AG09319 (cell line): ENCODE measurements around the gene SPRYD3.

Experiments used
- DNase-seq: peaks from one replicate; pipeline ENCODE4 v3.0.0-alpha.2; 2010; ENCODE audit warnings: low read depth; ENCODE audit errors: extremely low read depth
- CTCF ChIP-seq: IDR thresholded peaks from 2 replicates; pipeline ENCODE4 v1.5.1; 2011; ENCODE audit warnings: low read depth, mild to moderate bottlenecking, inconsistent platforms, low read length, moderate library complexity

The SPRYD3 gene

DNA sequence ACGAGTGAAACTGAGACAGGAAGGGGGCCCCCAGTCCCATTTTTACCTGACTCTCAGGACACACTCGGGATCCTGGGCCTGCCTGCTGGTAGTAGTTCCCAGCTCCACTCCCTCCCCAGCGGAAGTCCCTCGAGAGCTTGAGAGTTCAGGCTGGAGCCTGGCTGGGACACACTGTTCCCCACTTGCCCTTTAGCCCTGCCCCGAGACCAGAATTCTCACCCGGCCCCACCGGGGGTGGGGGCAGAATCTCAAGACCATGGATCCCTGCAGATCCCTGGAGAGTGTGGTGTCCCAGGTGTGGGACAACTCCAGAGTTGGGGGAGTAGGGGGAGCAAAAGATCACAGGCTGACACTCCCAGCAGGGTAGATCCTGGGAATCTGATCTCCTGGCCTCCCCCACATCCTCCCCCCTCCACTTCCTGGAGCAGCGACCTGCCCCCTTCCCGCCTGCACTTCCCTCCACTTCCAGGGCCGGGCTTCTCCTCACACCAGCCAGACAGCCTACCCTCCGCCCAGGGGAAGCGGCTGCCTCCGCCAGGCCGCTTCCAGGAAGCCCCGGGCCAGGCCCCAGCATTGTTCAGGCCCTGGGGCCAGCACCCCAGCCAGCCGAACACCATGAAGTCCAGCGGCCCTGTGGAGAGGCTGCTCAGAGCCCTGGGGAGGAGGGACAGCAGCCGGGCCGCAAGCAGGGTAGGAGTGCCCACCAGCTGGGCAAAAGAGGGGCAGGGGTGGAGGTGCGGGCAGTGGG is 29.4 kb downstream of the SPRYD3 start, which contains the start of gene TNS2:
Gene TNS2, plus strand, starts transcription at position 495 of the 748 bp plus-strand sequence. Its CDS starts 121 bp downstream, at position 616.
- DNase-seq = no peak

GRCh38 chr12:53048780-53049401 is 30.3 kb downstream of the SPRYD3 start:
- no peak for DNase-seq
- no peak for TF ChIP-seq CTCF

More for the DNA sequence above, 29.4 kb downstream of the SPRYD3 start, which contains the start of gene TNS2:
- TF ChIP-seq CTCF = no peak

- no peak for DNase-seq
- no peak; the same call in 1 of the 2 replicates for TF ChIP-seq CTCF
Observed at GRCh38 chr12:53048033-53048779, 31.0 kb downstream of the SPRYD3 start.

- TF ChIP-seq CTCF = no peak; the same call in 1 of the 2 replicates
- DNase-seq = no peak
Observed at GRCh38 chr12:53047221-53048032, 31.8 kb downstream of the SPRYD3 start.

DNA sequence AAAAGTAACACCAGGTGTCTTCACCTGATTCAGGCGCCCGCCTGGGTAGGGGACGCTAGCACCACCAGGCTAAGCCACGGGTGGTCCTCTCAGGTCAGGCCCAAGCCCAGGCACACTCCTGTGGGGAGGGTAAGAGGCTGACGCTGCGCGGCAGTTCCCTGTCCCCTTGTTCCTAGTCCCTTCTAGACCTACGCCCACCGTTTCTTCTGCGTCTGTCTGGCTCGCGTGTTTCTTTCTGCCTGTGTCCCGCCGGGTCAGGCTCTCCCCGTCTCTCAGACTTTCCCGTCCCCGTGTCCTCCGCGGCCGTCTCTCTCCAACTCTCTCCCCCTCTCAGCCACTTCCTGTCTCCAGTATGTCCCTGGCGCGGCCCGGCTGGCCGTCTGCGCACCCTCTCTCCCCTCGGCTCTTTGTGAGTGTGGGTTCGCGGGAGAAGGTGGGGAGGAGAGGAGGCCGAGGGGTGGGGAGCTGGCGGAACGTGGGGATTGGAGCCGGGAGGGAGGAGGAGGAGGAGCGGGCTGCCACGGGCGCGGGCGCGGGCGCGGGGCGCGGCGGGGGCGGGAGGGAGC is 32.5 kb downstream of the SPRYD3 start:
- no peak for TF ChIP-seq CTCF
- DNase-seq = peak; percentile 79

GRCh38 chr12:53045696-53046045 is 33.5 kb downstream of the SPRYD3 start:
- DNase-seq = no peak

More at GRCh38 chr12:53045696-53046045, 33.5 kb downstream of the SPRYD3 start:
- TF ChIP-seq CTCF = no peak
